GM12878 (cell line): Measurements from ENCODE around the gene FGFBP1. TPM values are rescaled to one million over a fixed set of nuclear protein-coding genes. Genes with fewer than 3 reads are reported as not detected.

Experiments
- ATAC-seq: fragments of 200-7000 bp; cut with Tn5 transposase; 3 replicates; pipeline ENCODE4 v1.9.1; 2020; ENCODE audit warnings: mild to moderate bottlenecking, moderate library complexity
- BruUV-seq: library from RNA; stranded (reverse); fragments of 400-500 nt; replicated peaks from 2 replicates; lab custom pipeline; 2021; lab: Mats Ljungman, UMichigan
- CTCF ChIA-PET: fragments of 300-600 bp; sonication (Branson Sonifier 250); formaldehyde crosslinking; extraction: SDS; loops from one replicate; lab custom pipeline; 2021; ENCODE audit warnings: inconsistent platforms; lab: Yijun Ruan, JAX
- POLR2A ChIA-PET: fragments of 350-600 bp; formaldehyde crosslinking; extraction: SDS; loops from one replicate; lab custom pipeline; 2021; ENCODE audit warnings: inconsistent platforms; lab: Charles Lee
- RAD21 ChIA-PET: fragments of 300-600 bp; sonication (Branson Sonifier 250); formaldehyde crosslinking; loops from one replicate; lab custom pipeline; 2023; ENCODE audit warnings: antibody characterized with exemption; ENCODE audit not compliant: unreplicated experiment; lab: Charles Lee
- SMC1A ChIA-PET: fragments of 300-600 bp; sonication (Branson Sonifier 250); formaldehyde crosslinking; loops from one replicate; lab custom pipeline; 2023; ENCODE audit not compliant: unreplicated experiment, uncharacterized antibody; lab: Charles Lee
- DNase-seq: peaks from one replicate; pipeline ENCODE4 v3.0.0-alpha.2; 2011; ENCODE audit warnings: low read depth, low spot score
- FAIRE-seq: peaks from 3 replicates; lab custom pipeline; 2011; peaks lifted over from hg19 to GRCh38; lab: Jason Lieb, UNC
- H2AFZ ChIP-seq: 2 replicates; pipeline ENCODE4 v1.6.0; 2011; ENCODE audit warnings: low read depth, low read length, control low read depth; ENCODE audit not compliant: control insufficient read depth
- H3K27ac ChIP-seq: 2 replicates; pipeline ENCODE4 v1.5.1; 2011; ENCODE audit warnings: control low read depth; ENCODE audit not compliant: control insufficient read depth, insufficient read depth
- H3K27me3 ChIP-seq, 2 experiments: replicated peaks in 1 of 2; 2 replicates each; pipeline versions ENCODE4 v1.6.0 to v1.6.1; 2011; ENCODE audit warnings: low read length in 1 of 2; ENCODE audit not compliant: control insufficient read depth in 2 of 2, insufficient read depth in 2 of 2
- H3K36me3 ChIP-seq, 2 experiments: 2 replicates each; pipeline ENCODE4 v1.5.1; 2011; ENCODE audit warnings: low read length in 1 of 2; ENCODE audit not compliant: control insufficient read depth in 2 of 2, insufficient read depth in 2 of 2
- H3K4me1 ChIP-seq: 2 replicates; pipeline ENCODE4 v1.6.1; 2011; ENCODE audit warnings: mild to moderate bottlenecking, low read length, moderate library complexity, mixed read lengths; ENCODE audit not compliant: control insufficient read depth, insufficient read depth
- H3K4me2 ChIP-seq: 2 replicates; pipeline ENCODE4 v1.6.0; 2011; ENCODE audit warnings: control low read depth; ENCODE audit not compliant: control insufficient read depth, insufficient read depth
- H3K4me3 ChIP-seq: fragments of 200-600 bp; sonication (generic); 2 replicates; pipeline ENCODE4 v1.5.1; 2016
- H3K79me2 ChIP-seq: 2 replicates; pipeline ENCODE4 v1.6.0; 2011; ENCODE audit warnings: low read length; ENCODE audit not compliant: control insufficient read depth, insufficient read depth
- H3K9ac ChIP-seq: 2 replicates; pipeline ENCODE4 v1.8.0; 2011; ENCODE audit warnings: low read length, control low read depth, mixed read lengths; ENCODE audit not compliant: control insufficient read depth, insufficient read depth
- H3K9me3 ChIP-seq: replicated peaks from 3 replicates; pipeline ENCODE4 v1.5.1; 2011; ENCODE audit warnings: mild to moderate bottlenecking, low read length; ENCODE audit not compliant: control insufficient read depth, insufficient read depth
- H4K20me1 ChIP-seq: 2 replicates; pipeline ENCODE4 v1.6.0; 2011; ENCODE audit not compliant: control insufficient read depth, insufficient read depth
- BMI1 ChIP-seq: fragments of 450-650 bp; IDR thresholded peaks from 2 replicates; pipeline ENCODE4 v1.6.1; 2016; ENCODE audit warnings: mild to moderate bottlenecking, moderate library complexity, borderline replicate concordance
- HDAC6 ChIP-seq: fragments of 200-600 bp; sonication (generic); IDR thresholded peaks from one replicate; pipeline ENCODE4 v1.8.0; 2017; ENCODE audit warnings: antibody characterized with exemption; ENCODE audit not compliant: unreplicated experiment
- HDGF ChIP-seq: fragments of 450-650 bp; IDR thresholded peaks from 2 replicates; pipeline ENCODE4 v1.6.1; 2016; ENCODE audit warnings: antibody characterized with exemption
- SMAD5 ChIP-seq: IDR thresholded peaks from 2 replicates; pipeline ENCODE4 v1.6.1; 2016; ENCODE audit warnings: antibody characterized with exemption, low read depth
- SMC3 ChIP-seq: IDR thresholded peaks from 2 replicates; pipeline ENCODE4 v1.6.1; 2011; ENCODE audit warnings: low read length, improper control_type of control experiment, borderline replicate concordance
- WGBS: methylation state at CpG from one replicate; pipeline ENCODE4 v1.1.6; 2016; ENCODE audit warnings: low lambda C conversion rate; ENCODE audit not compliant: insufficient replicate concordance, insufficient coverage; ENCODE audit errors: missing lambda C conversion rate; 5-methylcytosine and 5-hydroxymethylcytosine counted together
- in situ Hi-C: fragments of 300-500 bp; cut with MboI; formaldehyde crosslinking; loops from 9 replicates; pipeline ENCODE4 v1.14.3; 2018; ENCODE audit warnings: mixed read lengths
- intact Hi-C: fragments of 100-400 bp; cut with micrococcal nuclease; formaldehyde crosslinking; loops from one replicate; pipeline ENCODE4 v1.14.2; 2022; ENCODE audit not compliant: unreplicated experiment
- polyA plus RNA-seq, 11 experiments: library from polyadenylated mRNA; depleted of rRNA in 4 of 11; unstranded in 6 of 11; stranded (reverse) in 5 of 11; fragments of >200 nt; fragmentation: Nextera tagmentation in 4 of 11; fragmentation: Illumina TruSeq in 1 of 11; extraction: Ambion mirVana in 4 of 11; extraction: Trizol in 1 of 11; gene quantifications; 1 replicate in 1 of 11; 2 replicates in 10 of 11; pipeline versions ENCODE4 v1.2.1 to v1.2.3, GENCODE V29; 2011 to 2016; ENCODE audit warnings: inconsistent platforms in 2 of 11, missing spikeins in 2 of 11, low read depth in 1 of 11
- total RNA-seq, 4 experiments: library from RNA; depleted of rRNA in 3 of 4; stranded (reverse); fragments of >200 nt in 3 of 4; fragmentation: Illumina TruSeq in 1 of 4; extraction: Trizol in 1 of 4; gene quantifications; 2 replicates each; pipeline versions ENCODE4 v1.2.1 to v1.2.3, GENCODE V29; 2013 to 2021
- TF ChIP-seq, protein P1 (sequence below): fragments of 450-650 bp; IDR thresholded peaks from 2 replicates; pipeline ENCODE4 v1.6.1; 2017; ENCODE audit warnings: low read depth, mild to moderate bottlenecking, moderate library complexity
- TF ChIP-seq, protein P2 (sequence below): fragments of 450-650 bp; IDR thresholded peaks from 2 replicates; pipeline ENCODE4 v1.6.1; 2017; ENCODE audit warnings: mild to moderate bottlenecking, low read depth, inconsistent platforms; ENCODE audit not compliant: poor library complexity, severe bottlenecking

Gene FGFBP1
- total and polyA plus RNA-seq, 10 of the 15 experiments (the other 5 are each of a cell fraction or from before 2014, with no cell fraction given): 0.09 to 0.11 (median 0.09) TPM; not detected in 7

GRCh38 chr4:15968551-15969300 lies 30.2 kb upstream of the FGFBP1 start:
- intact Hi-C loops: no loop called here

More at GRCh38 chr4:15968551-15969300, 30.2 kb upstream of the FGFBP1 start:
- no peaks in the 10 kb centered on the region for H3K79me2 ChIP-seq
- no peak overlapping the region for H3K27ac ChIP-seq
- FAIRE-seq (no peak), ATAC-seq (no peak), DNase-seq (no peak)
- ChIA-PET POLR2A (no interaction called here), CTCF (interaction anchor here (0.6 to 1.6 kb wide), 4 partner anchors 13 to 86 kb away, joined by 3 to 5 read pairs (median 3); no protein-coding TSS in a partner anchor), RAD21 (no interaction called here), SMC1A (no interaction called here)
- no peaks in the 10 kb centered on the region; a peak in 1 of 4 replicates for H3K27me3 ChIP-seq
- in situ Hi-C loops: loop anchor here (25.0 kb wide), 1 partner anchor 731 kb away; no protein-coding TSS in a partner anchor
- no peak overlapping the region for H3K4me2 ChIP-seq
- no peak overlapping the region for H2AFZ ChIP-seq
- 42% methylated on average over 11 of the region's 11 CpGs for WGBS
- BruUV-seq: no TSS peak
- no peaks in the 10 kb centered on the region for H3K9me3 ChIP-seq
- no peaks in the 10 kb centered on the region; the same call in 1 of the 2 replicates for H3K4me1 ChIP-seq
- no peak for TF ChIP-seq BMI1
- no peak for TF ChIP-seq HDAC6
- no peak for TF ChIP-seq HDGF
- no peak for TF ChIP-seq SMC3
- TF ChIP-seq SMAD5: no peak
- TF ChIP-seq, protein P1, sequence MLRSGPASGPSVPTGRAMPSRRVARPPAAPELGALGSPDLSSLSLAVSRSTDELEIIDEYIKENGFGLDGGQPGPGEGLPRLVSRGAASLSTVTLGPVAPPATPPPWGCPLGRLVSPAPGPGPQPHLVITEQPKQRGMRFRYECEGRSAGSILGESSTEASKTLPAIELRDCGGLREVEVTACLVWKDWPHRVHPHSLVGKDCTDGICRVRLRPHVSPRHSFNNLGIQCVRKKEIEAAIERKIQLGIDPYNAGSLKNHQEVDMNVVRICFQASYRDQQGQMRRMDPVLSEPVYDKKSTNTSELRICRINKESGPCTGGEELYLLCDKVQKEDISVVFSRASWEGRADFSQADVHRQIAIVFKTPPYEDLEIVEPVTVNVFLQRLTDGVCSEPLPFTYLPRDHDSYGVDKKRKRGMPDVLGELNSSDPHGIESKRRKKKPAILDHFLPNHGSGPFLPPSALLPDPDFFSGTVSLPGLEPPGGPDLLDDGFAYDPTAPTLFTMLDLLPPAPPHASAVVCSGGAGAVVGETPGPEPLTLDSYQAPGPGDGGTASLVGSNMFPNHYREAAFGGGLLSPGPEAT: no peak
- TF ChIP-seq, protein P2, sequence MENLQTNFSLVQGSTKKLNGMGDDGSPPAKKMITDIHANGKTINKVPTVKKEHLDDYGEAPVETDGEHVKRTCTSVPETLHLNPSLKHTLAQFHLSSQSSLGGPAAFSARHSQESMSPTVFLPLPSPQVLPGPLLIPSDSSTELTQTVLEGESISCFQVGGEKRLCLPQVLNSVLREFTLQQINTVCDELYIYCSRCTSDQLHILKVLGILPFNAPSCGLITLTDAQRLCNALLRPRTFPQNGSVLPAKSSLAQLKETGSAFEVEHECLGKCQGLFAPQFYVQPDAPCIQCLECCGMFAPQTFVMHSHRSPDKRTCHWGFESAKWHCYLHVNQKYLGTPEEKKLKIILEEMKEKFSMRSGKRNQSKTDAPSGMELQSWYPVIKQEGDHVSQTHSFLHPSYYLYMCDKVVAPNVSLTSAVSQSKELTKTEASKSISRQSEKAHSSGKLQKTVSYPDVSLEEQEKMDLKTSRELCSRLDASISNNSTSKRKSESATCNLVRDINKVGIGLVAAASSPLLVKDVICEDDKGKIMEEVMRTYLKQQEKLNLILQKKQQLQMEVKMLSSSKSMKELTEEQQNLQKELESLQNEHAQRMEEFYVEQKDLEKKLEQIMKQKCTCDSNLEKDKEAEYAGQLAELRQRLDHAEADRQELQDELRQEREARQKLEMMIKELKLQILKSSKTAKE: no peak
- H3K36me3 ChIP-seq: no peaks in the 10 kb centered on the region
- H4K20me1 ChIP-seq: no peaks in the 10 kb centered on the region
- no peak overlapping the region for H3K4me3 ChIP-seq
- H3K9ac ChIP-seq: no peak overlapping the region
